Gastrocnemius medialis (tissue), 4 donors: ENCODE measurements around the gene IGFL1.

Experiments
- POLR2A ChIP-seq, 2 donors: fragments of 450-650 bp; IDR thresholded peaks; one replicate each; pipeline ENCODE4 v1.6.1; 2017; ENCODE audit warnings: antibody characterized with exemption in 2 of 2, mild to moderate bottlenecking in 2 of 2, moderate library complexity in 2 of 2
- TF ChIP-seq, protein P1 (sequence below), 5 experiments: fragments of 450-650 bp in 3 of 5; fragments of 200-600 bp in 2 of 5; sonication (generic) in 2 of 5; IDR thresholded peaks in 4 of 5; conservative IDR thresholded peaks in 1 of 5; 1 replicate in 4 of 5; 2 replicates in 1 of 5; pipeline ENCODE4 v1.5.1; 2016 to 2019; ENCODE audit warnings: antibody characterized with exemption in 5 of 5, mild to moderate bottlenecking in 3 of 5, moderate library complexity in 3 of 5

DNA sequence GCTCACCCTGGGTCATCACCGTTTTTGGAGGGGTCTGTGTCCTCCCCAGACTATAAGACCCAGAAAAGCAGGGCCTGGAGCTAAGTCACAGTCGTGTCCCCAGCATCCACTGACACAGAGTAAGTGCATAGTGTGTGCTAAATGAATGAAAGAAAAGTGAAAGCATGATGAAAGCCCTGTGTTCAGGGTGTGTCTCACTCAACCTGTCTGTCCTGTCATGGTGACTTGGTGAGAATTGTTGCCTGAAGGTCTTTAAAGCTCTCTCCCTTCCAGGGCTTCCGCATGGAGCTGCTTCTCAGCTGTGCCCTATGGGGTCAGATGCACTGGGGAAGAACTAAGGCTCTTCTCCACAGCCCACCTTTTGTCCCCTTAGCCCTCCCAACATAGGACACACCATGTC is 20.5 kb upstream of the IGFL1 start:
- TF ChIP-seq, protein P1, sequence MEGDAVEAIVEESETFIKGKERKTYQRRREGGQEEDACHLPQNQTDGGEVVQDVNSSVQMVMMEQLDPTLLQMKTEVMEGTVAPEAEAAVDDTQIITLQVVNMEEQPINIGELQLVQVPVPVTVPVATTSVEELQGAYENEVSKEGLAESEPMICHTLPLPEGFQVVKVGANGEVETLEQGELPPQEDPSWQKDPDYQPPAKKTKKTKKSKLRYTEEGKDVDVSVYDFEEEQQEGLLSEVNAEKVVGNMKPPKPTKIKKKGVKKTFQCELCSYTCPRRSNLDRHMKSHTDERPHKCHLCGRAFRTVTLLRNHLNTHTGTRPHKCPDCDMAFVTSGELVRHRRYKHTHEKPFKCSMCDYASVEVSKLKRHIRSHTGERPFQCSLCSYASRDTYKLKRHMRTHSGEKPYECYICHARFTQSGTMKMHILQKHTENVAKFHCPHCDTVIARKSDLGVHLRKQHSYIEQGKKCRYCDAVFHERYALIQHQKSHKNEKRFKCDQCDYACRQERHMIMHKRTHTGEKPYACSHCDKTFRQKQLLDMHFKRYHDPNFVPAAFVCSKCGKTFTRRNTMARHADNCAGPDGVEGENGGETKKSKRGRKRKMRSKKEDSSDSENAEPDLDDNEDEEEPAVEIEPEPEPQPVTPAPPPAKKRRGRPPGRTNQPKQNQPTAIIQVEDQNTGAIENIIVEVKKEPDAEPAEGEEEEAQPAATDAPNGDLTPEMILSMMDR (IDR thresholded peaks at IDR 0.05 in 4 of 5, conservative IDR thresholded peaks at IDR 0.05 in 1 of 5): no peak
- no peak for TF ChIP-seq POLR2A (IDR thresholded peaks at IDR 0.05)
